IMR-90 (cell line): ENCODE measurements around the gene DHRS13. TPM values are rescaled to one million over a fixed set of nuclear protein-coding genes. Genes with fewer than 3 reads are reported as not detected.

Source experiments
- ATAC-seq: fragments of 200-7000 bp; cut with Tn5 transposase; 2 replicates; pipeline ENCODE4 v1.9.1; 2020; ENCODE audit warnings: low read depth, mild to moderate bottlenecking, moderate library complexity
- BruUV-seq: library from RNA; stranded (reverse); fragments of 400-500 nt; replicated peaks from 2 replicates; lab custom pipeline; 2021; lab: Mats Ljungman, UMichigan
- CTCF ChIA-PET: fragments of 300-600 bp; formaldehyde crosslinking; extraction: SDS; loops from one replicate; lab custom pipeline; 2021; ENCODE audit warnings: antibody characterized with exemption; lab: Yijun Ruan, JAX
- POLR2A ChIA-PET: fragments of 300-600 bp; sonication (Branson Sonifier 250); formaldehyde crosslinking; loops from one replicate; lab custom pipeline; 2022; ENCODE audit warnings: antibody characterized with exemption; ENCODE audit not compliant: unreplicated experiment; lab: Charles Lee
- DNase-seq: peaks from one replicate; pipeline ENCODE4 v3.0.0; 2013
- H2AFZ ChIP-seq: replicated peaks from 2 replicates; pipeline ENCODE3; 2013; ENCODE audit warnings: low read length, mild to moderate bottlenecking; ENCODE audit not compliant: poor library complexity
- H2AK5ac ChIP-seq: 2 replicates; pipeline ENCODE4 v1.6.1; 2013; ENCODE audit warnings: low read depth, low read length, inconsistent platforms
- H2AK9ac ChIP-seq: replicated peaks from 2 replicates; pipeline ENCODE3; 2013; ENCODE audit warnings: mild to moderate bottlenecking, low read depth, low read length, moderate library complexity; ENCODE audit not compliant: poor library complexity
- H2BK120ac ChIP-seq: 2 replicates; pipeline ENCODE4 v1.6.1; 2013; ENCODE audit warnings: low read depth, low read length, inconsistent platforms
- H2BK15ac ChIP-seq: 3 replicates; pipeline ENCODE4 v1.6.1; 2013; ENCODE audit warnings: low read depth, low read length, inconsistent platforms
- H2BK20ac ChIP-seq: 2 replicates; pipeline ENCODE4 v1.6.1; 2013; ENCODE audit warnings: low read depth, mild to moderate bottlenecking, inconsistent platforms, low read length, moderate library complexity
- H2BK5ac ChIP-seq: 2 replicates; pipeline ENCODE4 v1.6.1; 2013; ENCODE audit warnings: mild to moderate bottlenecking, low read depth, low read length, inconsistent platforms; ENCODE audit not compliant: poor library complexity, severe bottlenecking
- H3K14ac ChIP-seq: replicated peaks from 2 replicates; pipeline ENCODE4 v1.6.1; 2013; ENCODE audit warnings: low read depth, low read length, inconsistent platforms
- H3K18ac ChIP-seq: 2 replicates; pipeline ENCODE4 v1.6.1; 2013; ENCODE audit warnings: low read depth, low read length, control low read depth
- H3K23ac ChIP-seq: 2 replicates; pipeline ENCODE4 v1.6.1; 2013; ENCODE audit warnings: low read depth, low read length, inconsistent platforms
- H3K27ac ChIP-seq: 2 replicates; pipeline ENCODE4 v1.5.1; 2013; ENCODE audit warnings: mild to moderate bottlenecking, control low read depth, low read length; ENCODE audit not compliant: insufficient read depth
- H3K27me3 ChIP-seq: 2 replicates; pipeline ENCODE4 v1.6.1; 2013; ENCODE audit warnings: low read length; ENCODE audit not compliant: control insufficient read depth, insufficient read depth
- H3K36me3 ChIP-seq: 2 replicates; pipeline ENCODE4 v1.6.1; 2013; ENCODE audit warnings: low read length, mixed read lengths; ENCODE audit not compliant: control insufficient read depth, insufficient read depth
- H3K4ac ChIP-seq: 2 replicates; pipeline ENCODE4 v1.6.1; 2013; ENCODE audit warnings: low read depth, low read length, inconsistent platforms
- H3K4me1 ChIP-seq: 2 replicates; pipeline ENCODE4 v1.6.1; 2013; ENCODE audit warnings: low read length, mixed read lengths; ENCODE audit not compliant: control insufficient read depth, insufficient read depth
- H3K4me2 ChIP-seq: 2 replicates; pipeline ENCODE4 v1.6.1; 2013; ENCODE audit warnings: low read depth, mild to moderate bottlenecking, control low read depth, low read length, moderate library complexity
- H3K4me3 ChIP-seq: 2 replicates; pipeline ENCODE4 v1.5.1; 2013; ENCODE audit warnings: low read depth, mild to moderate bottlenecking, control low read depth, low read length, moderate library complexity; ENCODE audit not compliant: insufficient read depth
- H3K56ac ChIP-seq: 2 replicates; pipeline ENCODE4 v1.6.1; 2013; ENCODE audit warnings: low read length, inconsistent platforms; ENCODE audit not compliant: insufficient read depth; ENCODE audit errors: extremely low read depth
- H3K79me1 ChIP-seq, 2 experiments: 2 replicates each; pipeline ENCODE4 v1.6.1; 2013; ENCODE audit warnings: low read length in 2 of 2, inconsistent platforms in 1 of 2, low read depth in 1 of 2
- H3K9ac ChIP-seq: 2 replicates; pipeline ENCODE4 v1.6.1; 2013; ENCODE audit warnings: low read depth, low read length, control low read depth
- H3K9me1 ChIP-seq: 2 replicates; pipeline ENCODE4 v1.6.1; 2013; ENCODE audit warnings: low read length, inconsistent platforms; ENCODE audit not compliant: insufficient read depth
- H3K9me3 ChIP-seq: 2 replicates; pipeline ENCODE4 v1.6.1; 2013; ENCODE audit warnings: low read length; ENCODE audit not compliant: control insufficient read depth, insufficient read depth
- H4K20me1 ChIP-seq: 2 replicates; pipeline ENCODE4 v1.6.1; 2013; ENCODE audit warnings: low read length, inconsistent platforms; ENCODE audit not compliant: insufficient read depth
- H4K5ac ChIP-seq: 2 replicates; pipeline ENCODE4 v1.6.1; 2013; ENCODE audit warnings: mild to moderate bottlenecking, low read depth, low read length, control low read depth
- H4K8ac ChIP-seq, 2 experiments: 2 replicates each; pipeline ENCODE4 v1.6.1; 2013; ENCODE audit warnings: low read depth in 2 of 2, low read length in 2 of 2, control low read depth in 1 of 2, inconsistent platforms in 1 of 2
- H4K91ac ChIP-seq: 2 replicates; pipeline ENCODE4 v1.6.1; 2013; ENCODE audit warnings: low read depth, low read length, inconsistent platforms; ENCODE audit not compliant: insufficient read depth
- MAZ ChIP-seq: IDR thresholded peaks from 2 replicates; pipeline ENCODE4 v1.6.1; 2012; ENCODE audit warnings: low read depth, mild to moderate bottlenecking, low read length, improper control_type of control experiment, moderate library complexity, borderline replicate concordance
- WGBS, 2 experiments: methylation state at CpG; one replicate each; pipeline versions ENCODE4 v1.1.5 to v1.1.7; 2013; ENCODE audit warnings: missing lambda C conversion rate in 2 of 2; ENCODE audit not compliant: insufficient read length in 1 of 2; ENCODE audit errors: extremely low coverage in 2 of 2; 5-methylcytosine and 5-hydroxymethylcytosine counted together
- dilution Hi-C: fragments of 300-500 bp; cut with HindIII; formaldehyde crosslinking; loops from one replicate; pipeline ENCODE4 v1.14.3; 2018; ENCODE audit warnings: low sequenced_read_pairs; ENCODE audit not compliant: unreplicated experiment
- in situ Hi-C: fragments of 300-500 bp; cut with MboI; formaldehyde crosslinking; loops from 3 replicates; pipeline ENCODE4 v1.14.3; 2019; ENCODE audit warnings: low sequenced_read_pairs, inconsistent platforms, mixed read lengths
- intact Hi-C: fragments of 100-400 bp; cut with micrococcal nuclease; formaldehyde crosslinking; loops from 2 replicates; pipeline ENCODE4 v1.10.0; 2022
- polyA plus RNA-seq, 3 experiments: library from polyadenylated mRNA; depleted of rRNA; stranded (reverse); fragments of >200 nt; gene quantifications; 2 replicates each; pipeline ENCODE4 v1.2.3, GENCODE V29; 2012; ENCODE audit warnings: low replicate concordance in 1 of 3
- total RNA-seq: library from RNA; depleted of rRNA; stranded (reverse); fragments of >200 nt; gene quantifications from 2 replicates; pipeline ENCODE4 v1.2.3, GENCODE V29; 2012

Gene DHRS13
- total and polyA plus RNA-seq, 2 of the 4 experiments (the other 2 are of a cell fraction), result 2.7 to 3.9 TPM

DNA sequence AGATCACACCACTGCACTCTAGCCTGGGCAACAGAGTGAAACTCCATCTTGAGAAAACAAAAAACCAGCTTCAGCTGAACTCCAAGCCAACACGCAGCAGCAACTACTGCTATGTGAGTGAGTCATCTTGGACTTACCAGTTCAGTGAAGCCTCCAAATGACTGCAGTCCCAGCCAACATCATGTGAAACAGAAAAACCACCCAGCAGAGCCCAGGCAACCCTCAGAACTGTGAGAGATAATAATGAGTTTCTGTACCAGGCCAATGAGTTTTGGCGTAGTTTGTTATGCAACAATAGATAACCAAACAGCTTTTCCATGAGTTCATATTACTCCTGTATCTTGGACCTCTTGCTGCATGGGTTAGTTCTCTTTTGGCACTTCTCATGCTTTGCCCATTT, 25.2 kb upstream of the DHRS13 start:
- Histone ChIP-seq H3K56ac (no peak overlapping the region), H3K23ac (no peak overlapping the region), H3K4me1 (peaks cover 14% of the 10 kb centered on the region), H4K8ac (no peak overlapping the region), H3K9me1 (peaks cover 27% of the 10 kb centered on the region), H3K9ac (no peak overlapping the region), H2BK5ac (no peak overlapping the region), H3K14ac (no peak overlapping the region), H3K4ac (no peak overlapping the region), H2BK120ac (no peak overlapping the region), H3K79me1 (peaks cover 47 to 92% of the 10 kb centered on the region in 2 experiments), H3K9me3 (peaks cover 8% of the 10 kb centered on the region), H3K27me3 (no peaks in the 10 kb centered on the region), H3K4me3 (no peak overlapping the region), H2AK5ac (no peak overlapping the region), H4K91ac (no peak overlapping the region), H4K5ac (no peak overlapping the region), H2BK20ac (no peak overlapping the region; the same call in 1 of the 2 replicates), H4K20me1 (peaks cover 89% of the 10 kb centered on the region), H3K27ac (no peak overlapping the region), H2BK15ac (no peak overlapping the region), H2AK9ac (no peak overlapping the region), H3K4me2 (no peak overlapping the region), H3K18ac (no peak overlapping the region), H3K36me3 (peaks cover 15% of the 10 kb centered on the region), H2AFZ (no peak overlapping the region)
- DNase-seq (peak; percentile 48), ATAC-seq (no peak)
- intact Hi-C loops (no loop called here), dilution Hi-C loops (no loop called here), in situ Hi-C loops (no loop called here)
- ChIA-PET CTCF (interaction anchor here (1.4 kb wide), 1 partner anchor 201 kb away, joined by 3 read pairs; no protein-coding TSS in a partner anchor), POLR2A (no interaction called here)
- 100% methylated on average over 1 of the region's 2 CpGs; no CpG with 5 or more reads in 1 of the 2 experiments for WGBS, 2 experiments
- TF ChIP-seq MAZ, result no peak
- BruUV-seq, result no TSS peak
